ENCODE results near the gene RTN4RL2. TPM values are rescaled to one million over a fixed set of nuclear protein-coding genes. Genes with fewer than 3 reads are reported as not detected.

The RTN4RL2 gene
- total RNA-seq, 1 experiment from 2014 or later: 0.90 TPM

DNA sequence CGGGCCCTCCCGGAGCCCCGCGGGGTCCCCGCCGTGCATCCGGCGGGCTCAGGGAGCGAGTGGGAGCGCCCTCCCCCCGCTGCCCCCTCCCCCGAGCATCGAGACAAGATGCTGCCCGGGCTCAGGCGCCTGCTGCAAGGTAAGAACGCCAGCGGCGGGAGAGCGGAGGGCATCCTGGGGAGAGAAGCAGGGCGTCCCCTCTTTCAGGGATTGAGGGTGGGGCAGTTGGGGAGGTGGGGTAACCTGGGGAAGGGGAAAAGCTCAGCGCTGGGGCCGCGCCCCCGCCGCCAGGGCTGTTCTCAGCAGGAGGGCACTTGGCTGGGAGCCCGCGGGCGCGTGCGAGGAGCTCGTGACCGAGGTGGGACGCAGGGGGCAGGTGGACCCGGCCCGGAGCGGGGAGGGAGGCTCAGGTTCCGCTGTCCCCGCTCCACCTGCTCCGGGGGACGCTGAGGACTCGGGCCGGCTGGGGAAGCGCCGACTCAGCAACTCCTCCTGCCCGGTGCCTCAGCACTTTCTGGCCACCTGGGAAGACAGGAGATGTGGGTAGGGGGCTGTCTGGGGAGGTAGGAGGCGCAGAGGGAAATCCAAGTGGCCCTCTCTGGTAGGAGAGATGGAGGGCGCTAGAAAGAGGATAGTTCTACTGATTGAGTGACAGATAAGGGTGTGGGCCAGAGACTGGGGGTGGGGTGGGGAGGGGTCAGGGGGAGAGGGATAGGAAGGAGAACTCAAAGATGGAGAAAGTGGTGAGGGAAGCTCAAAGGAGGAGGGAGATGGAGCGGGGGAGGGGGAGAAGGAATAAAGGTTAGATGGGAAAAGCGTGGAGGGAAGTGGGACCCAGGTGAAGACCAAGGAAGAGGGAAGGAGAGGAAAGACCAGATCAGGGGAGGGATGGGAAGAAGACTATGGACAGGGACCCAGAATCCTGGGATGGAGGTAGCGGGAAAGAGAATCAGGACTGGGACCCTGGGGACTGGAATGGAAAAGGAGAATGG, 726 bp downstream of the RTN4RL2 start:
- Histone ChIP-seq H3K4me3 (ENCODE audit: low read depth in 2 of 2, low read length in 2 of 2) (peak overlapping the region; percentile 30 to 50), H3K4me1 (ENCODE audit: control insufficient read depth, insufficient read depth, low read length) (peaks cover 4% of the 10 kb centered on the region; the same call in 1 of the 2 replicates), H3K27ac (ENCODE audit: low read length) (no peak overlapping the region), H3K27me3 (ENCODE audit: control insufficient read depth, insufficient read depth, low read length) (peaks cover 6% of the 10 kb centered on the region; the same call in 1 of the 2 replicates), H3K9me3 (ENCODE audit: control insufficient read depth, insufficient read depth, low read depth, low read length) (no peaks in the 10 kb centered on the region), H3K36me3 (ENCODE audit: control insufficient read depth, insufficient read depth, low read length) (no peaks in the 10 kb centered on the region)
- no peak for TF ChIP-seq TCF7L2 (IDR thresholded peaks at IDR 0.05; ENCODE audit: low read depth, low read length)
- TF ChIP-seq, protein P1, sequence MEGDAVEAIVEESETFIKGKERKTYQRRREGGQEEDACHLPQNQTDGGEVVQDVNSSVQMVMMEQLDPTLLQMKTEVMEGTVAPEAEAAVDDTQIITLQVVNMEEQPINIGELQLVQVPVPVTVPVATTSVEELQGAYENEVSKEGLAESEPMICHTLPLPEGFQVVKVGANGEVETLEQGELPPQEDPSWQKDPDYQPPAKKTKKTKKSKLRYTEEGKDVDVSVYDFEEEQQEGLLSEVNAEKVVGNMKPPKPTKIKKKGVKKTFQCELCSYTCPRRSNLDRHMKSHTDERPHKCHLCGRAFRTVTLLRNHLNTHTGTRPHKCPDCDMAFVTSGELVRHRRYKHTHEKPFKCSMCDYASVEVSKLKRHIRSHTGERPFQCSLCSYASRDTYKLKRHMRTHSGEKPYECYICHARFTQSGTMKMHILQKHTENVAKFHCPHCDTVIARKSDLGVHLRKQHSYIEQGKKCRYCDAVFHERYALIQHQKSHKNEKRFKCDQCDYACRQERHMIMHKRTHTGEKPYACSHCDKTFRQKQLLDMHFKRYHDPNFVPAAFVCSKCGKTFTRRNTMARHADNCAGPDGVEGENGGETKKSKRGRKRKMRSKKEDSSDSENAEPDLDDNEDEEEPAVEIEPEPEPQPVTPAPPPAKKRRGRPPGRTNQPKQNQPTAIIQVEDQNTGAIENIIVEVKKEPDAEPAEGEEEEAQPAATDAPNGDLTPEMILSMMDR (IDR thresholded peaks at IDR 0.05): no peak
- BruUV-seq (replicated peaks): no TSS peak
- intact Hi-C loops (cut with micrococcal nuclease; ENCODE audit: unreplicated experiment): no loop called here
- ChIA-PET POLR2A (no interaction called here), CTCF (interaction anchor here (0.6 kb wide), 2 partner anchors 16 to 65 kb away, joined by 3 to 7 read pairs; no protein-coding TSS in a partner anchor)
- ATAC-seq (no peak), DNase-seq (ENCODE audit: low read depth, low spot score) (no peak)
- in situ Hi-C loops (cut with HindIII; ENCODE audit: low pct_unique_long_range_greater_than_20kb, low sequenced_read_pairs): no loop called here

DNA sequence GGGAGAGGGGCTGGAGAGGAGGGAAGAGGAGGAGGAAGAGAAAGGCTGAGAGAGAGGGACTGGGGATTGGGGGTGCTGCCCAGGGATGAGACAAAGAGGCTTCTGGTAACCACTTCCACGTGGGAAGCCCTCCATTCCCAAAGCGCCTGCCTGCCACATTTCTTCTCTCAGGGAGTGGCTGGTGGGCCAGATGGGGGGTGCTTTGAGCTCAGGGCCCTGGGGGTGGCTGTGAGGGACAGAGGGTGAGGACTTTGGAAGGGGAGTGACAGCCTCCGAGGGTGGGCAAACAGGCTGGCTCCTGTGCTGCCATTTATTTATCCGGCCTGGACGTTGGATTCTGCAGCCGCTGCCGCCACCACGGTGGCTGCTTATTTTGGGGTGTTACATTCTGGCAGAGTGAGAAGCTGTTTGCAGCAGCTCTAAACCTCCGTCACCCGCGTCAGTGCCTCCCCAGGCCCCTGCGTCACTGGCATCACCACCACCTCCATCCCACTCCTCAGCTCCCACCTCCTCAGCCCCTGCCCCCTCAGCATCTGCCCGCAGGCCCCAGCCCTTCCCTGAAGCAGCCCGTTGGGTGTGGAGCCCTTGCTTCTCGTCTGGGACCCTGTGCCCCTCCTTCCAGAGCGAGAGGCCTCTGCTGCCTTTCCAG, 1.6 kb downstream of the RTN4RL2 start:
- Histone ChIP-seq H3K4me1 (ENCODE audit: control insufficient read depth, insufficient read depth, low read length) (peaks cover 4% of the 10 kb centered on the region; the same call in 1 of the 2 replicates), H3K9me3 (ENCODE audit: control insufficient read depth, insufficient read depth, low read depth, low read length) (no peaks in the 10 kb centered on the region), H3K36me3 (ENCODE audit: control insufficient read depth, insufficient read depth, low read length) (no peaks in the 10 kb centered on the region), H3K27ac (ENCODE audit: low read length) (no peak overlapping the region), H3K27me3 (ENCODE audit: control insufficient read depth, insufficient read depth, low read length) (peaks cover 6% of the 10 kb centered on the region; the same call in 1 of the 2 replicates), H3K4me3 (ENCODE audit: low read depth in 2 of 2, low read length in 2 of 2) (no peak overlapping the region)
- no TSS peak for BruUV-seq (replicated peaks)
- TF ChIP-seq, protein P2, sequence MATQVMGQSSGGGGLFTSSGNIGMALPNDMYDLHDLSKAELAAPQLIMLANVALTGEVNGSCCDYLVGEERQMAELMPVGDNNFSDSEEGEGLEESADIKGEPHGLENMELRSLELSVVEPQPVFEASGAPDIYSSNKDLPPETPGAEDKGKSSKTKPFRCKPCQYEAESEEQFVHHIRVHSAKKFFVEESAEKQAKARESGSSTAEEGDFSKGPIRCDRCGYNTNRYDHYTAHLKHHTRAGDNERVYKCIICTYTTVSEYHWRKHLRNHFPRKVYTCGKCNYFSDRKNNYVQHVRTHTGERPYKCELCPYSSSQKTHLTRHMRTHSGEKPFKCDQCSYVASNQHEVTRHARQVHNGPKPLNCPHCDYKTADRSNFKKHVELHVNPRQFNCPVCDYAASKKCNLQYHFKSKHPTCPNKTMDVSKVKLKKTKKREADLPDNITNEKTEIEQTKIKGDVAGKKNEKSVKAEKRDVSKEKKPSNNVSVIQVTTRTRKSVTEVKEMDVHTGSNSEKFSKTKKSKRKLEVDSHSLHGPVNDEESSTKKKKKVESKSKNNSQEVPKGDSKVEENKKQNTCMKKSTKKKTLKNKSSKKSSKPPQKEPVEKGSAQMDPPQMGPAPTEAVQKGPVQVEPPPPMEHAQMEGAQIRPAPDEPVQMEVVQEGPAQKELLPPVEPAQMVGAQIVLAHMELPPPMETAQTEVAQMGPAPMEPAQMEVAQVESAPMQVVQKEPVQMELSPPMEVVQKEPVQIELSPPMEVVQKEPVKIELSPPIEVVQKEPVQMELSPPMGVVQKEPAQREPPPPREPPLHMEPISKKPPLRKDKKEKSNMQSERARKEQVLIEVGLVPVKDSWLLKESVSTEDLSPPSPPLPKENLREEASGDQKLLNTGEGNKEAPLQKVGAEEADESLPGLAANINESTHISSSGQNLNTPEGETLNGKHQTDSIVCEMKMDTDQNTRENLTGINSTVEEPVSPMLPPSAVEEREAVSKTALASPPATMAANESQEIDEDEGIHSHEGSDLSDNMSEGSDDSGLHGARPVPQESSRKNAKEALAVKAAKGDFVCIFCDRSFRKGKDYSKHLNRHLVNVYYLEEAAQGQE (IDR thresholded peaks at IDR 0.05; ENCODE audit: insufficient read depth in 1 of 2, low read depth in 2 of 2, low read length in 1 of 2): no peak
- TF ChIP-seq POLR2AphosphoS5 (IDR thresholded peaks at IDR 0.05; ENCODE audit: low read depth, low read length) (no peak), TCF7L2 (IDR thresholded peaks at IDR 0.05; ENCODE audit: low read depth, low read length) (no peak), SIN3A (IDR thresholded peaks at IDR 0.05; ENCODE audit: borderline replicate concordance, insufficient read depth, low read depth, low read length) (no peak)
- TF ChIP-seq, protein P1 (IDR thresholded peaks at IDR 0.05): no peak
- ChIA-PET CTCF (no interaction called here), POLR2A (no interaction called here)
- intact Hi-C loops (cut with micrococcal nuclease; ENCODE audit: unreplicated experiment) (no loop called here), in situ Hi-C loops (cut with HindIII; ENCODE audit: low pct_unique_long_range_greater_than_20kb, low sequenced_read_pairs) (no loop called here)
- ATAC-seq (no peak), DNase-seq (ENCODE audit: low read depth, low spot score) (no peak)
